ENCODE measurements around the gene C13orf46.

GRCh38 chr13:113928685-113929627 lies 44.9 kb downstream of the C13orf46 start:
- TF ChIP-seq TAF1 (IDR thresholded peaks at IDR 0.05; ENCODE audit: borderline replicate concordance, low read depth, low read length): no peak
- no peak for TF ChIP-seq POLR2AphosphoS5 (IDR thresholded peaks at IDR 0.05; ENCODE audit: low read depth, low read length)

All from GM12892 (cell line).